OCI-LY7 (cell line): ENCODE results near the gene TCERG1L. TPM values are rescaled to one million over a fixed set of nuclear protein-coding genes. Genes with fewer than 3 reads are reported as not detected.

Source experiments
- BruUV-seq: library from RNA; stranded (reverse); fragments of 400-500 nt; replicated peaks from 2 replicates; lab custom pipeline; 2021; lab: Mats Ljungman, UMichigan
- CTCF ChIA-PET: fragments of 300-600 bp; sonication (Branson Sonifier 250); formaldehyde crosslinking; loops from one replicate; lab custom pipeline; 2022; ENCODE audit warnings: antibody characterized with exemption; ENCODE audit not compliant: unreplicated experiment; lab: Charles Lee
- POLR2A ChIA-PET: fragments of 300-600 bp; sonication (Branson Sonifier 250); formaldehyde crosslinking; loops from one replicate; lab custom pipeline; 2022; ENCODE audit warnings: antibody characterized with exemption; lab: Charles Lee
- DNase-seq: peaks from one replicate; pipeline ENCODE4 v3.0.0-alpha.2; 2015; ENCODE audit warnings: low spot score
- H2AFZ ChIP-seq: fragments of 200-600 bp; sonication (generic), shearing (Covaris generic); 2 replicates; pipeline ENCODE4 v1.6.1; 2014; ENCODE audit warnings: mild to moderate bottlenecking, antibody characterized with exemption, low read length, moderate library complexity
- H3K27ac ChIP-seq: fragments of 200-600 bp; sonication (generic); 2 replicates; pipeline ENCODE4 v1.5.1; 2014; ENCODE audit warnings: mixed run types, low read depth, mild to moderate bottlenecking, moderate library complexity, low read length, inconsistent platforms; ENCODE audit not compliant: poor library complexity, severe bottlenecking
- H3K36me3 ChIP-seq: fragments of 200-600 bp; sonication (generic); 2 replicates; pipeline ENCODE4 v1.6.1; 2014; ENCODE audit warnings: mild to moderate bottlenecking, antibody characterized with exemption, low read length, moderate library complexity, mixed read lengths; ENCODE audit not compliant: insufficient read depth
- H3K4me1 ChIP-seq: fragments of 200-600 bp; sonication (generic); 2 replicates; pipeline ENCODE4 v1.5.1; 2014; ENCODE audit warnings: mild to moderate bottlenecking, low read length; ENCODE audit not compliant: insufficient read depth, poor library complexity, severe bottlenecking
- H3K4me2 ChIP-seq: fragments of 200-600 bp; sonication (generic); 2 replicates; pipeline ENCODE4 v1.6.1; 2014; ENCODE audit warnings: mild to moderate bottlenecking, low read length
- H3K4me3 ChIP-seq: fragments of 200-600 bp; sonication (generic); 2 replicates; pipeline ENCODE4 v1.5.1; 2014; ENCODE audit warnings: mild to moderate bottlenecking, low read depth, low read length; ENCODE audit not compliant: poor library complexity, severe bottlenecking
- H3K79me2 ChIP-seq: fragments of 200-600 bp; sonication (generic); 2 replicates; pipeline ENCODE4 v1.6.1; 2016; ENCODE audit warnings: low read depth, mild to moderate bottlenecking, low read length, moderate library complexity, mixed read lengths; ENCODE audit not compliant: insufficient read depth
- H3K9me2 ChIP-seq: fragments of 200-600 bp; sonication (generic); 2 replicates; pipeline ENCODE4 v1.6.1; 2016; ENCODE audit warnings: mild to moderate bottlenecking, low read length, mixed read lengths; ENCODE audit not compliant: insufficient read depth
- H3K9me3 ChIP-seq: fragments of 200-600 bp; sonication (generic); 2 replicates; pipeline ENCODE4 v1.6.1; 2014; ENCODE audit warnings: mild to moderate bottlenecking, mixed run types, low read length, mixed read lengths
- H4K20me1 ChIP-seq: fragments of 200-600 bp; sonication (generic); 2 replicates; pipeline ENCODE4 v1.6.1; 2014; ENCODE audit warnings: mild to moderate bottlenecking, antibody characterized with exemption, low read length, moderate library complexity, mixed read lengths; ENCODE audit not compliant: insufficient read depth
- EZH2phosphoT487 ChIP-seq: fragments of 200-600 bp; sonication (generic); IDR thresholded peaks from 2 replicates; pipeline ENCODE4 v1.6.1; 2018; ENCODE audit warnings: low read depth, borderline replicate concordance, mild to moderate bottlenecking, mixed run types, antibody characterized with exemption, low read length, moderate library complexity, mixed read lengths
- intact Hi-C: fragments of 100-400 bp; cut with micrococcal nuclease; formaldehyde crosslinking; loops from one replicate; pipeline ENCODE4 v1.10.0; 2022; ENCODE audit not compliant: unreplicated experiment
- total RNA-seq, 2 experiments: library from RNA; depleted of rRNA in 1 of 2; stranded (reverse); fragments of >200 nt in 1 of 2; shearing (Covaris generic) in 1 of 2; gene quantifications; 2 replicates each; pipeline ENCODE4 v1.2.3, GENCODE V29; 2014 to 2022
- TF ChIP-seq, protein P1 (sequence below): fragments of 200-600 bp; sonication (generic); conservative IDR thresholded peaks from 2 replicates; pipeline ENCODE4 v1.5.1; 2014; ENCODE audit warnings: mild to moderate bottlenecking, antibody characterized with exemption, low read length, moderate library complexity, mixed read lengths

TCERG1L gene
- total RNA-seq, 2 experiments from 2014 or later: not detected

DNA sequence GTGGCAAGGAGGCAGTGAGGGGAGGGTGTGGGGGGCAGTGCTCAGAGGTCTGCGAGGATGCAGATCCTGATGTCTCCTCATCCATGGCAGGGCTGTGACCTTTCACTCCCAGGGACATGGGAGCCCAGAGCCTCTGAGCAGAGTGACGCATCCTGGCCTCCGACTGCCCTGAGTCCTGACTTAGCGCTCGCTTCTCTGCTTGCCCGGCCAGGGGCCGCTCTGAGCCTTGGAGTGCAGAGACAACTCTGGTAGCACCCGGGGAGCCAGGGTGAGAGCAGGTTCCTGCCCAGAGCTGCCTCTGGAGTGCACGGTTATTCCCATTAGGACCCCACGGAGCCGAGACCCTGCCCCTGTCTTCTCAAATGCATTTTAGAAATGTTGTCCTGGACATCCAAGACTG lies 188.0 kb downstream of the TCERG1L start:
- BruUV-seq: no TSS peak
- TF ChIP-seq EZH2phosphoT487: no peak
- TF ChIP-seq, protein P1, sequence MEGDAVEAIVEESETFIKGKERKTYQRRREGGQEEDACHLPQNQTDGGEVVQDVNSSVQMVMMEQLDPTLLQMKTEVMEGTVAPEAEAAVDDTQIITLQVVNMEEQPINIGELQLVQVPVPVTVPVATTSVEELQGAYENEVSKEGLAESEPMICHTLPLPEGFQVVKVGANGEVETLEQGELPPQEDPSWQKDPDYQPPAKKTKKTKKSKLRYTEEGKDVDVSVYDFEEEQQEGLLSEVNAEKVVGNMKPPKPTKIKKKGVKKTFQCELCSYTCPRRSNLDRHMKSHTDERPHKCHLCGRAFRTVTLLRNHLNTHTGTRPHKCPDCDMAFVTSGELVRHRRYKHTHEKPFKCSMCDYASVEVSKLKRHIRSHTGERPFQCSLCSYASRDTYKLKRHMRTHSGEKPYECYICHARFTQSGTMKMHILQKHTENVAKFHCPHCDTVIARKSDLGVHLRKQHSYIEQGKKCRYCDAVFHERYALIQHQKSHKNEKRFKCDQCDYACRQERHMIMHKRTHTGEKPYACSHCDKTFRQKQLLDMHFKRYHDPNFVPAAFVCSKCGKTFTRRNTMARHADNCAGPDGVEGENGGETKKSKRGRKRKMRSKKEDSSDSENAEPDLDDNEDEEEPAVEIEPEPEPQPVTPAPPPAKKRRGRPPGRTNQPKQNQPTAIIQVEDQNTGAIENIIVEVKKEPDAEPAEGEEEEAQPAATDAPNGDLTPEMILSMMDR: no peak
- no peaks in the 10 kb centered on the region for H3K79me2 ChIP-seq
- ChIA-PET CTCF (interaction anchor here (0.6 kb wide), 1 partner anchor 76 kb away, joined by 5 read pairs; no protein-coding TSS in a partner anchor), POLR2A (no interaction called here)
- H3K4me1 ChIP-seq: no peaks in the 10 kb centered on the region
- H3K9me3 ChIP-seq: no peaks in the 10 kb centered on the region
- intact Hi-C loops: no loop called here
- no peaks in the 10 kb centered on the region for H3K9me2 ChIP-seq
- H4K20me1 ChIP-seq: no peaks in the 10 kb centered on the region
- no peak for DNase-seq
- H3K4me2 ChIP-seq: no peak overlapping the region
- no peaks in the 10 kb centered on the region for H3K36me3 ChIP-seq
- no peak overlapping the region for H3K4me3 ChIP-seq
- no peak overlapping the region for H2AFZ ChIP-seq
- no peak overlapping the region for H3K27ac ChIP-seq

DNA sequence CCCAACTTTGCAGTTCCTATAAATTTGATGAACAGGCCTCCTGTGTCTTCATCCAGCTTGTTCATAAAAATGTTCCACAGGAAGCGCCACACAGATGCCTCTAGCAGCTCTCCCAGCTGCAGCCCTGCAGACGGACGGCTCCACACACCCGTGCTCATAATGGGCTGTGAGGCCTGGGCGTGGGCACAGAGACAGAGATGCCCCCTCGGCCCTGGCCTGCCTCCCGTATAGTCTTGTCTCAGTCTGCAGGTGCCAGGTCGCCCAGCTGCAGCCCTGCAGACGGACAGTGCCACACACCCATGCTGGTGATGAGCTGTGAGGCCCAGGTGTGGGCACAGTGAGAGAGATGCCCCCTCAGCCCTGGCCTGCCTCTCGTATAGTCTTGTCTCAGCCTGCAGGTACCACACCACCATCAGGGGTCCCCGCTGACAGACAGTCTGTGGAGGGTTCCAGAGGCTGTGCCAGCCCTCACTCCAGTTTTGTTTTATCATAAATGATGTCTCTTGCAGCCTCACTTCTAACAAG lies 189.9 kb downstream of the TCERG1L start:
- no TSS peak for BruUV-seq

More for the DNA sequence above, 189.9 kb downstream of the TCERG1L start:
- Histone ChIP-seq H3K4me2 (no peak overlapping the region), H3K79me2 (no peaks in the 10 kb centered on the region), H3K4me3 (no peak overlapping the region), H3K27ac (no peak overlapping the region), H3K36me3 (no peaks in the 10 kb centered on the region), H3K9me2 (no peaks in the 10 kb centered on the region), H2AFZ (no peak overlapping the region), H4K20me1 (no peaks in the 10 kb centered on the region), H3K4me1 (no peaks in the 10 kb centered on the region), H3K9me3 (no peaks in the 10 kb centered on the region)
- CTCF ChIA-PET: no interaction called here
- POLR2A ChIA-PET: no interaction called here
- DNase-seq: no peak
- TF ChIP-seq, protein P1: no peak
- TF ChIP-seq EZH2phosphoT487: no peak
- intact Hi-C loops: no loop called here
